ENCODE data around the gene BSND.

BSND gene

DNA sequence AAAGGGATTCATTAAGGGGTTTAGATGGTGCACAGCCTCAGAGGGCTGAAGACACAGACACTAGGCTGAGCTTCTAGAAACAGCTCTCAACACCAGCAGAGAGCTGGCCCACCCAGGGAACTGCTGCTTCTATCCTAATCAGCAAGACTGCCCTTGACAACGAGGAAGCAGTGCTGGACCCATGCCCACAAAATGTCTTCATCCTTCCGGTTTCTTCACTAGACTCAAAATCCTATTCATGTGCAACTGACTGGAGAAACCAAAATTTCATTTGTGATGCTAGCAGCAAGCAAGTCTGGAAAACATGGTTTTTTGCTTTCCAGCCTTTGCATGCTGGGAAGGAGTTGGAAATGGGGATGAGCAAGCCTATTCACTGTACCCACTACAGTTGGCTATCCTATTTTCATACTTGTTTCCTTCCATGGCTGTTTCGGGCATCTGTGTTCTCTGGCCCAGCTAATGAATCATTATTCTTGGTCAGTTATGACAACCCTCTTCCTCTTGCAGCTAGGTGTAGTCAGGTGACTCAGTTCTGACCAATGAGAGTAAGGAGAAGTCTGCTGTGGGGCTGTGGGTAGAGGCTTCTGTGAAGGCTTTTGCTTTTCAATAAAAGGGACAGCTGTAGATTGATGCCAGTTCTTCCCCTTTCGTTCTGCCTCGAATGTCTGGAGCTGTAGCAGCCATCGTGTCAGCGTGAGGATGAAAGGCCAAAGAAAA, 33.0 kb upstream of the BSND start:
- no peak overlapping the region for H3K4me3 ChIP-seq (ENCODE audit: low read depth, low read length)
- ChIA-PET CTCF (interaction anchor here (0.9 to 4.3 kb wide), 11 partner anchors 8 to 56 kb away, joined by 3 to 29 read pairs (median 5); no protein-coding TSS in a partner anchor), POLR2A (no interaction called here)
- no peak for DNase-seq (ENCODE audit: low read depth, low spot score)
- no peak for TF ChIP-seq CTCF (IDR thresholded peaks at IDR 0.05; ENCODE audit: insufficient read depth, low read length, missing control alignments)

DNA sequence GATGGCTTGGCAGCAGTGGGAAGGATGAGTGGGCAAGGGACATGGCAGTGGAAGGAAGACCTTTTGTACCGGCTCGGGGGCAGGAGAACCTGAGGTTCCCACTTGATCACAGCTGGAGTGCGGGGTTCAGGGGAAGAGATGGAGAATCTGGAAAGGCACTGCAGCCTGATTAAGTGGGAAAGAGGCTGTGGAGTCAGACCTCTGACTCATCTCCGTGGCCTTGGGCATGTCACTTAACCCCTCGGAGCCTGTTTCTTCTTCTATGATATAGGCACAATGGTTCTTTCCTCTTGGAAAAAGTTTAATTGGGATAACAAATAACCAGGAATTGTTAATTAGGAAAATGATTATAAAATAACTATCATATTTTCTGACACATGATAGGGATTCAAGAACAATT, 31.4 kb upstream of the BSND start:
- TF ChIP-seq CTCF (IDR thresholded peaks at IDR 0.05; ENCODE audit: insufficient read depth, low read length, missing control alignments) = no peak
- ChIA-PET CTCF (interaction anchor here (1.8 to 2.9 kb wide), 3 partner anchors 10 to 54 kb away, joined by 5 to 13 read pairs (median 5); no protein-coding TSS in a partner anchor), POLR2A (interaction anchor here (0.6 kb wide), 1 partner anchor 79 kb away, joined by 3 read pairs; no protein-coding TSS in a partner anchor)
- DNase-seq (ENCODE audit: low read depth, low spot score) = no peak
- no peak overlapping the region for H3K4me3 ChIP-seq (ENCODE audit: low read depth, low read length)

GRCh38 chr1:54968551-54968950, 30.2 kb upstream of the BSND start:
- DNase-seq (ENCODE audit: low read depth, low spot score) = no peak
- CTCF ChIA-PET = interaction anchor here (1.1 to 2.3 kb wide), 7 partner anchors 9 to 53 kb away, joined by 3 to 14 read pairs (median 4); no protein-coding TSS in a partner anchor

DNA sequence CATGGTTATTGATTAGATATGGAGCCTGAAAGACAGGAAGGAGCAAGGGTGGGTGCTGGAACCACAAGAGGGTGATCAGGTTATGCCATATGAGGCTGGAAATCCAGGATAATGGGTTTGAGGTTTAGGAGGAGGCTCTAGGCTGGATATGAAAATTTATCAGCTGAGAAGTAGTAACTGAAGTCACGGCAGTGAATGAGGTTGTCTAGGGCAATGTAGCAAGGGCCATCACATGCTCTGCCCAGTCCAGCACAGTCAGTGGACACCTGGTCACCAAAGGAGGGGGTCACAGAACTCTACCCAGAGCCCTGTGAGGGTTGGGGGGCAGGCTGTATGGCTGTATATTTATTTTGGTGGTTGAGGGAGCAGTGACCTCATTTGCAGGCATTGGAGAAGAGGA, 28.9 kb upstream of the BSND start:
- no peak for DNase-seq (ENCODE audit: low read depth, low spot score)
- no peak overlapping the region for H3K4me3 ChIP-seq (ENCODE audit: low read depth, low read length)
- POLR2A ChIA-PET = no interaction called here
- no peak for TF ChIP-seq CTCF (IDR thresholded peaks at IDR 0.05; ENCODE audit: insufficient read depth, low read length, missing control alignments)
- CTCF ChIA-PET = interaction anchor here (1.4 to 2.3 kb wide), 5 partner anchors 8 to 52 kb away, joined by 3 to 14 read pairs (median 7); no protein-coding TSS in a partner anchor

More at GRCh38 chr1:54968551-54968950, 30.2 kb upstream of the BSND start:
- no peak for TF ChIP-seq CTCF (IDR thresholded peaks at IDR 0.05; ENCODE audit: insufficient read depth, low read length, missing control alignments)
- POLR2A ChIA-PET = no interaction called here
- no peak overlapping the region for H3K4me3 ChIP-seq (ENCODE audit: low read depth, low read length)

GRCh38 chr1:54970901-54971300, 27.8 kb upstream of the BSND start:
- H3K4me3 ChIP-seq (ENCODE audit: low read depth, low read length) = no peak overlapping the region
- POLR2A ChIA-PET = no interaction called here
- no peak for TF ChIP-seq CTCF (IDR thresholded peaks at IDR 0.05; ENCODE audit: insufficient read depth, low read length, missing control alignments)
- CTCF ChIA-PET = interaction anchor here (0.9 to 4.8 kb wide), 3 partner anchors 20 to 52 kb away, joined by 3 to 33 read pairs (median 10); no protein-coding TSS in a partner anchor
- no peak for DNase-seq (ENCODE audit: low read depth, low spot score)

GRCh38 chr1:54971317-54971791, 27.4 kb upstream of the BSND start:
- DNase-seq (ENCODE audit: low read depth, low spot score) = no peak
- H3K4me3 ChIP-seq (ENCODE audit: low read depth, low read length) = no peak overlapping the region
- TF ChIP-seq CTCF (IDR thresholded peaks at IDR 0.05; ENCODE audit: insufficient read depth, low read length, missing control alignments) = no peak
- CTCF ChIA-PET = interaction anchor here (0.9 to 4.8 kb wide), 7 partner anchors 11 to 51 kb away, joined by 3 to 33 read pairs (median 10); no protein-coding TSS in a partner anchor
- POLR2A ChIA-PET = no interaction called here

Measured in AG04449 (cell line).